Fibroblast of the conjunctiva (primary cell): ENCODE data around the gene RGS7.
"Not testable (repeated sequence)": the region's sequence is repeated elsewhere in the genome, so short reads cannot be mapped to it uniquely, and the experiment has no call there.

Experiments
- DNase-seq: peaks from one replicate; pipeline ENCODE4 v3.0.0-alpha.2; 2010; ENCODE audit warnings: low read depth

Gene RGS7

DNA sequence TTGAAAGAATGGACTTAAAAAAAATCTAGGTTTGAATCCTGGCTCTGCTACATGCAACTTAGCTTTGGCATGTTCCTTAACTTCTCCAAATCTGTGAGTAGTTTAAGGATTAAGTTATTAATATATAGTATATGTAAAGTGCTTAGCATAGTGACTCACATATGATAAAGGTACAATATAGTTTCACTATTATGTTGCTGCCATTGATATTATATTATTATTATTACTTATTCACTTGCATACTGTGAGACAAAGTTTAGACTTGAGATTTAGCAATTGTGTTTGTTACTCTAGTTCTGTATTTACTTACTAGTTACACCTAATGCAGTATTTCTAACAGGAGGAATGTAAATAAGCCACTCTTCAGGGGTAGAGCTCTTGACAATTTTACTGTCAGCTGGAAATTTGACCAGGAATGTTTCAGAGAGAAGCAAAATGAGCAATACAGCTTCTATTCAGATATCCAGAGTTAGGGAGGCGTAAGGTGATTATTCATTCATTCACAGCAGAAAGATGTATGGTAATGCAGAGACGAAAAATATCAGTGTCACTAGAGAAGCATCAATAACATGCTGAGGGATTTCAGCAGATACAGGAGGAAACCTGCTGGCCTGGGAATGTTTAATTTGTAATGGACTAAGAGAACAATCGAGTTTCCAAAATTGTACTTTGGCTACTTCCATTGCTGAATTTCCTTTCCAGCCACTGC, 25.5 kb downstream of the RGS7 start:
- DNase-seq = no peak

DNA sequence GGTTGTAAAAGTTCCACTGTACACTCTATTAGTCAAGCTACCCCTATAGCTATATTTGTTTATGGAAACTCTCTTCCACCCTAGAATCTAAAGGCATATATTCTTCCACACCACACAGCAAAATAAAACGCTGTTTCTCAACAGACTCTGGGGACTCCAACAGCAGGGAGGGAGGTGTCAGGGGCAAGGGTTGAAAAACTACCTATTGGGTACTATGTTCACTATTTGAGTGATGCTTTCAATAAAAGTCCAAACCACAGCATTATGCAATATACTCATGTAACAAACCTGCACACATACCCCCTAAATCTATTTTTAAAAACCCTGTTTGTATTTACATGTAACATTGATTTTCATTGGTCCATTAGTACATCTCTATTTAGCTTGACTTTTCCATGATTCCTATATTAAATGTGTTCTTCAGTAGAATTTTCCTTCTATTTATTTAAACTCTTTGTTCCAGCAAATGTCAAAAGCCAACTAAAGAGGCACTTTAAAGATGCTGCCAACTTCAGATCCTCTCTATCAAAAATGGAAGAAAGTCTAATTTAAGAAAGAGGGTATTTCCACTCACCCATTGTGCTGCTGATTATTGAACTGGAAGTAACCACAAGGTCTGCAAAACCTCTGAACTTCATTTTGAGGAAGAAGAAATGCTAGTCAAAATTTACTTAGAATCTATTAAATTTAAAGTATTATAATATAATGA, 26.2 kb downstream of the RGS7 start:
- DNase-seq = no peak

DNA sequence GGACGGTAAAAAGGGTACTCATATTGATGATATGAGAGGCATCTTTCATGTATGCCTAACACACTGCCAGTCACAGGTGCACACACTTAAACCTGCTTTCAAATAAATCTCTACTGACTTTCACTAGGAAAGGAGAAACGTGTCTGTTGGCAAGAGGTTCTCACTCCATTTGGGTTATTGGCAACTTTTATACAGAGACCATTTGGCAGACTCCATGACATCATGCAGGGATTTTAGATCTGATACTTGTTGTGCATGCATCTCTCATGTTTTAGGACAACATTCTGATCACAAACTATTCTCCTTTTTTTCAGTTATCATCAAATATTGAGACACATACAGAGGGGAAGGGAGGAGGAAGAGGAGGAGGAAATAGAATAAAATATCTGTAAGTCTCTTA, 31.5 kb downstream of the RGS7 start:
- DNase-seq = no peak

DNA sequence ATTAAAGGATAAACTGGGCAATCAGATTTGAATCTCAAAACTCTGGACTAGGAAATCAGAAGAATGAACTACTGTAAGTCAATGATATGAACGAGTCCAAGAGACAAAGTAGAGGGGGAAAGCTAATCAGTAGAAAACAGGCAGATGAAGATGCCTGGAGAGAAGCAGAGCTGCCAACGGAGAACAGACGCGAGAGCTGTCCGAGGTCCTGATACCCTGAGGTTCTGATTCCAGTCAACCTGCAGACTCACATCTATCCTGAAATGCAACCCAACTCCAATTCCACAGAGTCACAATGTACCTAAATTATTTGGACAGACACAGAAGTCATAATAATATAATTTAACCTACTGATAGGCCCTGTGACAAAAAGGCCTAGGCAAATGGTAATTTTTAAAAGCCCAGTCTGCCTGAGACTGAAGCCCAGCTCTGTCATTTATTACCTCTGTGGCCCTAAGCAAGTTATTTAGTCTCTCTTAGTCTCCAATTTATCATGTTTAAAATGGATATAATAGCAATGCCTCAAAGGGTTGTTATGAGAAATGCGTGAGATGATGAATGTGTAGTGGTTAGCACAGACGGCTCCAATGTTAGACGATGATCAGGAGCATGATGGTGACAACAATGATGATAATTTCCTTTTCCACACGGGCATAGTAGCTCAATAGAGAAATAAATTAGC, 33.4 kb downstream of the RGS7 start:
- DNase-seq = peak; percentile 13

DNA sequence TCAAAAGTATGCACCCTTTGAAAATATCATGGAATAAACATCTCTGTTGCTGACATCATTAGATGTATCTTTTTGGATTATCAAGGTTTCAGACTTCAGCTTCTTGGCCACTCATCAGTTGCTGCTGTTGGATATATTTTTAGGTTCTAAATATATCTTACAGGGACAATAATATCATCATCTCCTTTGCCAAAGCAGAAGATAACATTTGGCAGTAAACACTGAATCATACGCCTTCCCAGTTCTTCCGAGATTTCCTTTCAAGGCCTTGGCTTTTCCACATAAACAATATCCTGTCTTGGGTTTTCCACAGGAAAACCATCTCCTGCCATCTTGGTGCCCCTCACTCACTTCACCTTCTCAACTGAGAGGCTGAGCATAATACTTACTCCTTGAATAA, 39.3 kb downstream of the RGS7 start:
- DNase-seq = no peak

DNA sequence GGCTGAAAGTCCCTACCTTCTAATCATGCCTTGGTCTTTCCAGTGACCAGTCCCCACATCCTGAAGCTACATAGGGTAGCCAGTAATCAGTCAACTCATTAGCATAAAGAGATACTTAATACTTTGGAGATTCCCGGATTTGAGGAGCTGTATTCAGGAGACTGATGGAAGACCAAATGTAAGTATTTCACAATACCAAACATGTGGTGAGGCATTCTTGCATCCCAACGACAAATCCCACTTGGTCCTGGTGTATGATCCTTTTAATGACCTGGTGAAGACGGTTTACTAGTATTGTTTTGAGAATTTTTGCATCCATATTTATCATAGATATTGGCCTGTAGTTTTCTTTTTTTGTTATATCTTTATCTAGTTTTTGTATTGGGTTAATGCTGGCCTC, 40.6 kb downstream of the RGS7 start:
- DNase-seq = no peak

DNA sequence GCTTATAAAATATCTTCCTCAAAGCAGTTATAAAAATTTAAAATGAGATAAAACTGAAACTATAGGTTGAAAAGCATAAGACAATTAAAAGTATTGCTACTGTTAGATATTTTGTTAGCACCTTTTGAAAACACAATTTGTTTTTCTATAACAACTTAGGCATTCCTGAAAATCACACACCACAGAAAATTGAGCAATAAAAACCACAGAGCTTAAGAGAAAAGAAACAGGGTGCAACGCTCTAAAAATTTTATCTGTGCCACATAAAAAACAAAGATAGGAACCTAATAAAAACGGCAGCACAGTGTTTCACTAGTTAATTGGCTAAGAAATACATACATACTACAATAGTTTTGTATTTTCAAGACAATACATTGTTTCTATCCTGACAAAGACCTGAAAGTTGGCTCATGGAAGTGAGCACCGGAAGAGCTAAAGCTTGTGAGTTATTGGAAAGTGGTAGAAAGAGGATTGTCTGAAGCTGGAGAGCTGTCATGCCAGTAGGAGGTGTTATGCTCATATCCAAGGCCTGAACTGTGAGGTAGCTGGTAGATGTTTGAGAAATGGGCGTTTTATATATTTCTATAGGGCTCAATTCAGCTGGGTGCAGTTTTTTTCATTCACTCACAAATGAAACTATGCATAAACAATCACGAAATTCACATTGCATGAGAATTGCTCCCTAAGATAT, 45.8 kb downstream of the RGS7 start:
- no peak for DNase-seq

DNA sequence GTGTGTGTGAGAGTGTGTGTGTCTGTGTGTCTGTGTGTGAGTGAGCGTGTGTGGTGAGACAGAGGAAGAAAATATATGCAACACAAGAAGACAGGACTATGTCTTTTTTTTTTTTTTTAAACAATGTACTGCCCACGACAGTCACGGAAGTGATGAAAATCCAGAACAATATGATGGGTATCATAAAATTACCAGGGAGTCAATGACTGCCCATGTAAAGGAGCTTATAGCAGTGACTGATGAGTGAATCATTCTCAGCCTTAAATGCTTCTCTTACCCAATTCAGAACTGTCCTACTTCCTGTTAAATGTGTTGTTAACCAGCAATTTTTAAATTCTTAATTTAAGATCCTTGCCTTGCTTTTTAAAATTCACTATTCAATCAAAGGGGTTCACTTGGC, 46.6 kb downstream of the RGS7 start:
- DNase-seq = no peak

DNA sequence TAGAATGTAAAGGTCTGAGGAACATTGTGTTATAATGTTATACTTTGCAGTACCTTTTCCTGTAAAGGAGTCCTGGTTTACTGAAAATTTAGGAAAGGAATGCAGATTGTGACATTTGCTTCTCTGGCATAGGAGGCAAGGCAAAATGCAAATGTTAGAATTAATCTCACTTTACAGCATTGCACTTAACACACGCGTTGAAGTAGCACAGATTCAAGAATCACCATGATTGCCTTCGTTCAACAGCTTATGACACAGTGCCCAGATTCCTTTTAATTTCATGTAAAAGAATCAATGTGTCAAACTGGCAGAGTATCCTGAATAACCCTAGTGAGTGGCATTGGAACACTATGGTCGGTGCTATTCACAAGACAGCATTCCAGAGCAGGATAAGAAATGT, 47.4 kb downstream of the RGS7 start:
- DNase-seq = no peak

DNA sequence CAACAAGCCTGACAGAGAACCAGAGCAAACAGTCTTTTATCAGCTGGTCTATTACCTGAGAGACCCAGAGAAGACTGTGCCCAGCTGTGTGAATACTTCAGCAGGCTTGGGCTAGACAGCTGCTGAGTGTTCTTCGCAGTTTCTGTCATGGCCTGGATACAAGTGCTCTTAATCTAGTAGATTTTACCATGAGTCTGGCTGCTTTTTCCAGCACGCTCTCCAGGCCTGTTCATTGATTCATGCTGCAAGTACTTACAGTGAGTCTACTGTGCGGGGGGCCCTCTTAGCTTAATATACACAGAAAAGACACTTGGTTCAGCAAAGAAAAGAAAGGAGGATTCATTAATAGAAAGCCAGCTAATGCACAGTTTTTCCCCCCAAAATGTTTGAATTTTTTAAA, 48.5 kb downstream of the RGS7 start:
- no peak for DNase-seq

DNA sequence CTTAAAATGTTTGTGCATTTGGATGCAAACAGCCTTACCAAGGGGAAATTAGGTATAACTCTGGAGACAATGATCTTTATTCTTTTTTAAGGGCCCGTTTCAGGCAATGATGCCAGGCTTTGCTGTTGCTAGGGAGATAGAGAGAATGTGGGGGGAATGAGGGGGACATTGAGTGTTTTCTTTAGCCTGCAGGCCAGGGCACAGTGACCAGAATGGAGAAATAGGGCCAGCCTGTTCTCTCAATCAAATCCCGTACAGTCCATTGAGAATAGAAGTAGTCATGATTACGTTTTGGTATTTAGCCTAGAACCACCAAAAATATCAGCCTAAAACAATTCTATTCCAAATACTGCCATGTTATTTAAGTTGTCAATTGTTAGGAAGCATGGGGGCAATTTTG, 49.0 kb downstream of the RGS7 start:
- no peak for DNase-seq

DNA sequence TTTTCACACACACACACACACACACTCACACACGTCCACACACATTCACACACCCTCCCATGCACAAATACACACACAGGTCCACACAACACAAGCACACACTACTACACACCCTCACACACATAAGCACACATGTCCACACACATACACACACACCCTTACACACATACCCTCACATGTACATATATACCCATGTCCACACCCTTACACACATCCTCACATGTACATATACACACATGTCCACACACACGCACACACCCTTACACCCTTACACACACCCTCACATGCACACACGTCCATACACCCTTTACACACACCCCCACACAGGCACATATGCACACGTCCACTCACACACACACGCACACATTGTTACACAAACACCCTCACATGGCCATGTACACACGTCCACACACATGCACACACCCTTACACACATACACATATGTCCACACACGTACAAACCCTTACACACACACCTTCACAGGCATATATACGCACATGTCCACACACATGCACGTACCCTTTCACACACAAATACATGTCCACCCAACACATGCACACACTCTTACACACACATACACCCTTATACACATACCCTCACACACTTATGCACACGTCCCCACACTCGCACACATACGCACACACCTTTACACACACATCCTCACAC, 50.7 kb downstream of the RGS7 start:
- DNase-seq = no peak

DNA sequence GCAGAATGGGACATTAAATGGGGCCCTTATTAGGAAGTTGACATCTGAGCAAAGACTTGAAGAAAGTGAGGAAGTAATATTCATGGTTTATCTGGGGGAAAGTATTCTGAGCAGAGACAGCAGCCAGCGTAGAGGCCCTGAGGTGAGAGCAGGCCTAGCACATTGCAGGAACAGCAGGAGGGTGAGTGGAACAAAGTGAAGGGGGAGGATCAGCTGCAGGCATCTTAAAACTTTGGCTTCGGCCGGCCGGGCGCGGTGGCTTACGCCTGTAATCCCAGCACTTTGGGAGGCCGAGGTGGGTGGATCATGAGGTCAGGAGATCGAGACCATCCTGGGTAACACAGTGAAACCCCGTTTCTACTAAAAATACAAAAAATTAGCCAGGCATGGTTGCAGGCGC, 55.0 kb downstream of the RGS7 start:
- not testable (repeated sequence) for DNase-seq

DNA sequence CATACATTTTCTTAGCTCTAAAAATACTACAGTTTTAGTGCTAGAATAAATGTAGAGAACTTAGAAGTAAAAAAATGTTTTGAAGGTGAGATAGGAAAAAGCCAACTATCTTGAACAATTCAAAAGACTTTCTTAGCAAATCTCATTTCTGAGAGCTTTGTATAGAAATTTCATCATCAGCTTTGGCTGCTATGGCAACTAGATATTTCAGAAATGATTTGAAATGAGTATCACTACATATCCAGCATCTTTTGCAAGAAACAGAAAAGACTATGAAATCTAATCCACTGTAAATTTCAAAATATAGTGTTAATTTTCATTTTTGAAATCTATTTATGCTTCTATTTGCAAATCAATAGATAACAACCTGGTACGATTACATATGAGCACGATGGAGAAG, 57.7 kb downstream of the RGS7 start:
- no peak for DNase-seq

DNA sequence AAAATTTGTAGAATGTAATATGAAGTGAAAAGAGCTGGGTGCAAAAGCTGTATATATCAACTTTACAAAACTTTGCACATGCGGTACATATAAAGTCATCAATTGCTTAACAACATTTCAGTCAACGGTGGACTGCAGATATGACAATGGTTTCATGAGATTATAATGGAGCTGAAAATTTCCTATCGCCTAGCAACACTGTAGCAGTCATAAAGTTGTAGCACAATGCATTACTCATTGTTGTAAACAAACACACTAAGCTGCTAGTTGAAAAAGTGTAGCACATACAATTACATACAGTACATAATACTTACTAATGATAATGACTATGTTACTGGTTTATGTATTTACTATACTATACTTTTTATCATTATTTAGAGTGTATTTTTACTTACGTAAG, 64.0 kb downstream of the RGS7 start:
- DNase-seq = no peak

DNA sequence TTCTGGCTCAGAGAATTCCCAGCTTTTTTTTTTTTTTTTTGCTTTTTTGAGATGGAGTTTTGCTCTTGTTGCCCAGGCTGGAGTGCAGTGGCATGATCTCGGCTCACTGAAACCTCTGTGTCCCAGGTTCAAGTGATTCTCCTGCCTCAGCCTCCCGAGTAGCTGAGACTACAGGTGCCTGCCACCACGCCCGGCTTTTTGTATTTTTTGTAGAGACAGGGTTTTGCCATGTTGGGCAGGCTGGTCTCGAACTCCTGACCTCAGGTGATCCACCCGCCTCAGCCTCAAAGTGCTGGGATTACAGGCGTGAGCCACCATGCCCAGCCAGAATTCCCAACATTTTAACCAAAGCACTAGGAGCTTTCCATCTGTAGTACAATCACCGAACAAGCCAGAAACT, 65.5 kb downstream of the RGS7 start:
- DNase-seq = not testable (repeated sequence)

DNA sequence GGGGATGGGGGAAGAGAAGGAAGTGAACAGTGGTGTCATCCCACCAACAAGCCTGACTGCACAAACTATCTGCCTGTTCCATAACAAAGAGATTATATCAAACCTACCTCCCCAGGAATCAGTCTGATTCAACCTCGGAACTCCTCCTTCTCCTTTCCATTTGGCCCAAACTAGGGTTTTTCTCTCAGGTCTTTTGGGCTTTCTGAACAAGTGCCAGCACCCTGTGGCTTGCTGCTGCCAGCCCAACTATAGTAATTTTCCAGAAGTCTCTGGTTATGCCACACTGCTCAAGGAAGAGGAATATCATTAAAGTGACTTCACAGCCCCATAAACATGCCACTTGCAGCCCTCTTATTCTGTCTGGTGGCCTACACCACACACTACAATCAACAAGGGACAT, 70.5 kb downstream of the RGS7 start:
- DNase-seq = no peak

DNA sequence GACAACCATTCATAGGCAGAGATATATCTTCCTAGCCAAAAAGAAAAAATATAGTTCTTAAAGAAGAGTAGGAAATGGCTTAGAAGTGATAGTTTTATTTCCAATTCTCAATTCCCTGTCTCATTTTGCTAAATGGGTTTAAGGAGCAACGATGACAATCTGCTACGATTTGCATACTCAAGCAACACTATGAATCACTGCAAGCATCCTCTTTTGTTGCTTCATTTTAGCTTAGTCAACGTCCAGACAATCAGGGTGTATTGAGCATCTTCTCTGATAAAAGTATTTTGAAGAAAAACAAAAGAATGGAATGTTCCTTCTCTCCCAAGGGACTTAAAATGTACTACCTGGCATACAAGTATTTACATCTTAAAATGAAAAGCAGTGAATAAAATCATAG, 80.6 kb downstream of the RGS7 start:
- no peak for DNase-seq

DNA sequence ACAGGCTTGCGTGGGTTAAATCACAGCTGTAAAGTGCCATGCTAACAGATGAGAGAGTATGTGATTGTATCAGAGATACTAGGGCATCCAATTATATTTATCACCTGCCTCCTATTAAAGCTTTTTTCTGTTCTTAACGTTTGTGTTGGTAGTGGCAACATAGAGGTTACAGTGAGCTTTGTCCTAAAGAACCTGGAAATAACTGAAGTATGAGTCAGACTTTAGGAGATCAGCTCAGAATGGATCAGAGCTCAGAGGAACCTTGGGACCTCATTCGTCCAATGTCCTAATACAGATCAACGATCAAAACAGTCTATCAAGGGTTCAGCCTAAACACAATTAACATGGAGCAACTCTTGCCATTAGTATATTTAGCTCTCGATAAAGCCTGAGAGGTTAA, 81.0 kb downstream of the RGS7 start:
- DNase-seq = no peak

DNA sequence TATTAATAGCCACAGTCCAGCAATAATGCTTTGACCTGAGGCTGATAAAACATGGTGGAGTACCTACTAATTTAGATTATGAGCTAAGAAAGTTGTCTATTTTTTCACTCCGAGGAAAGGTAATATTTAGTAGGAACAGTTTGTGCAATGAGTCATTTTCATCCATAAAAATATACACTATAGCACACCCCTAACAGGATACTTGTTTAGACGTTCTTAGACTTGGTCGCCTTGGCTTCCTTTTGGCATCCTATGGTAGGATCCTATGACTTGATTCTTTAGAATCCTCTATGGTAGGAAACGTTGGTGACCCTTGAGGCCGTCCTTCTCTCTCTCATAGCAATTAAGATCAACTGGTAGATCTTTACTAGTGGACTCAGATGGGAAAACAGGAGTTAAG, 81.8 kb downstream of the RGS7 start:
- DNase-seq = no peak

DNA sequence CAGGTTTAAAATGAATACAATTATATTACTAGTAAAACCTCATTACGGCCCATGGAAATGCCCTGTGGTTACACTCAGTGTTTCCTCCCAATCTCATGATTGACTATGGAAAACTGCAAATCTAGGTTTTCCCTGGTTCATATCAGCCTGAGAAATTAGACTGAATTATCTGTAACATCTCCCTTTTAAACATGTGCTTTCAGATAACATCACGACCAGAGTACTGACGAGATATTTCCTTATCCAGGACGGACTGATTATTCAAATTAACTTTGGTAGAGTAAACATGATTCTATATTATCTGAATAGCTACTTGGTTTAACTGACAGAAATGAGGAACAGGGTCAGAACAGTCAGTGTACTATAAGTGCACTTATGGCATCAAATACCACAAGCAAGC, 82.3 kb downstream of the RGS7 start:
- DNase-seq = no peak

DNA sequence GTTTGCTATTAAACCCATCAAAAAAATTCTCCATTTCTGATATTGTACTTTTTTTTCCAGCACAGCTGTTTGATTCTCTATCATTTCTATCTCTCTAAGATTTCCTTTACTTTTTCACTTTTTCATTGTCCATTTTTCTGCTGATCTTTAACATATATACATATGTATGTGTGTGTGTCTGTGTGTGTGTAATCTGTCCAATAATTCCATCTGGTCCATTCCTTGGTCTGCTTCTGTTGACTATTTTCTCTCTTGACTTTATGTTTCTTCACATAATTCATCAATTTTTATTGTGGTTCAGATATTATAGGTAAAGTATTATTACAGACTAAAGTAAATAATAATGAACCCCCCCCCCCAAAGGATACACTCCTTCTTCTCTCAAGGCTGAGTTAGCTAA, 84.2 kb downstream of the RGS7 start:
- no peak for DNase-seq
